HG03064 (cell line): ENCODE data around the gene ANXA6.
A peak's percentile ranks its signal among the peaks of the same experiment; 100 is the strongest.

Source experiments
- ATAC-seq: cut with Tn5 transposase; IDR thresholded peaks from one replicate; pipeline ENCODE4 v1.9.1; 2021; ENCODE audit warnings: low read depth; ENCODE audit not compliant: unreplicated experiment

ANXA6 gene

DNA sequence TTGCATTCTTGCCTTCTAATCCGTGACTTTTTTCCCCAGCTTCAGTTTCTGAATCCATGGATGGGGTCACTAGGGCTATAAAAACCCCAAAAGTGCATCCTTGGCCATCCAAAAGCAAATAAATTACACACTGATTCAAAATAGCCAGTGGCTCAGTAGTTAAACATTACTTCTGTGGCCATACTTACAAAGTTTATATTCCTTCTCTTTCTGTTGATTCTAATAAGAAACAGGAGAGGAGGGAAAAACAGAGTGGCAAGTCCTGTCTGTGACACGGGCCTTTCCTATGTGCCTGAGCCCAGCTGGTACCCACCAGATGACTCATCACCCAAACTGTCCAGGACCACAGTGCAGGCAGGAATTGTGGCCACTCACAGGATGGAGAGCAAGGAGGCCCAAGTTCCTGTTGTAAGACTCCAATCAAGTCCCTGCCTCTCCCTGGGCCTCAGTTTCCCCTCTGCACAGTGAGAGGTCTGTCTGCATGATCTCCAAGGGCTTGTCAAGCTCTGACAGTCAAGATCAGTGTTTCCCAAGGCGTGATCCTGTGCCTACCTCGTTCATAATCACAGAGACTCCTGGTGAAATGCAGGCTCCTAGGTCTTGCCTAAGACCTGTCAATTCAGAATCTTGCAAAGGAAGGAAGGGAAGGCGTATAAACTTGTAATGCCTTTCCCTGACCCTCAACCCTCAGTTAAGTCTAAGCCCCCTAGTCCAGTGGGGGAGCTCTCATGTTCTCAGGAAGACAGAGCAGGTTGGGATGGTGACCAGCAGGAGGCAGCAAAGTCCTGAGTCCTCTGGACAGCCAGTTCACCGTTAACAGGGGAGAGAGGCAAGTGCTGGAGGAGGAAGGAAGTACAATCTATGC, 106.3 kb downstream of the ANXA6 start:
- peak; percentile 66 for ATAC-seq
